PFSK-1 (cell line): ENCODE measurements around the gene C15orf40.

Experiments
- POLR2AphosphoS5 ChIP-seq: IDR thresholded peaks from 2 replicates; pipeline ENCODE4 v1.6.1; 2012; ENCODE audit warnings: low read depth, mild to moderate bottlenecking, control low read depth, low read length, moderate library complexity
- REST ChIP-seq, 2 experiments: IDR thresholded peaks; 2 replicates each; pipeline versions ENCODE4 v1.6.1 to v1.8.0; 2011 to 2012; ENCODE audit warnings: low read depth in 2 of 2, low read length in 2 of 2, control low read depth in 1 of 2, inconsistent platforms in 1 of 2, mild to moderate bottlenecking in 1 of 2, moderate library complexity in 1 of 2; ENCODE audit not compliant: insufficient read depth in 1 of 2
- TAF1 ChIP-seq: IDR thresholded peaks from 2 replicates; pipeline ENCODE4 v1.6.1; 2012; ENCODE audit warnings: low read length, control low read depth, borderline replicate concordance; ENCODE audit not compliant: insufficient read depth

GRCh38 chr15:82966671-82967071 is 44.8 kb downstream of the C15orf40 start:
- TF ChIP-seq POLR2AphosphoS5, result no peak
- no peak for TF ChIP-seq REST (IDR thresholded peaks at IDR 0.05; ENCODE audit: insufficient read depth in 1 of 2, low read depth in 2 of 2, low read length in 2 of 2)
- TF ChIP-seq TAF1, result no peak
